A549 (cell line): ENCODE results near the gene ADGRG3.

Source experiments
- BHLHE40 ChIP-seq: IDR thresholded peaks from 2 replicates; pipeline ENCODE4 v1.6.1; 2012; ENCODE audit warnings: low read depth, low read length, inconsistent platforms
- CHD2 ChIP-seq: fragments of 150-350 bp; IDR thresholded peaks from 2 replicates; pipeline ENCODE4 v1.6.1; 2014; ENCODE audit warnings: low read length; ENCODE audit not compliant: partially characterized antibody
- EP300 ChIP-seq, 2 experiments: fragments of >200 bp; sonication (Bioruptor Twin); formaldehyde crosslinking; IDR thresholded peaks; 2 replicates in 1 of 2; 3 replicates in 1 of 2; pipeline ENCODE4 v1.6.1; 2016 to 2017
- FOXS1 ChIP-seq: fragments of 250-450 bp; sonication (Bioruptor Pico); IDR thresholded peaks from 2 replicates; pipeline ENCODE4 v1.5.0; 2020; ENCODE audit warnings: mild to moderate bottlenecking, moderate library complexity
- HES2 ChIP-seq: fragments of >200 bp; sonication (Bioruptor Twin); formaldehyde crosslinking; IDR thresholded peaks from 2 replicates; pipeline ENCODE4 v1.6.1; 2016
- NPAS2 ChIP-seq: fragments of 250-450 bp; sonication (Bioruptor Pico); IDR thresholded peaks from 2 replicates; pipeline ENCODE4 v1.8.0; 2022; ENCODE audit warnings: mild to moderate bottlenecking, moderate library complexity, borderline replicate concordance
- POLR2A ChIP-seq: IDR thresholded peaks from 2 replicates; pipeline ENCODE4 v1.6.1; 2012; ENCODE audit warnings: mild to moderate bottlenecking, low read length
- RCOR1 ChIP-seq: fragments of 150-350 bp; IDR thresholded peaks from 2 replicates; pipeline ENCODE4 v1.6.1; 2014; ENCODE audit warnings: antibody characterized with exemption, low read length, low read depth
- REST ChIP-seq: fragments of 200-600 bp; sonication (generic); IDR thresholded peaks from 2 replicates; pipeline ENCODE4 v1.6.1; 2016; ENCODE audit warnings: antibody characterized with exemption, mild to moderate bottlenecking, moderate library complexity
- RNF2 ChIP-seq: fragments of 200-600 bp; sonication (generic); IDR thresholded peaks from 2 replicates; pipeline ENCODE4 v1.6.1; 2016; ENCODE audit warnings: low read depth, mild to moderate bottlenecking, antibody characterized with exemption, moderate library complexity, borderline replicate concordance
- SMC3 ChIP-seq: fragments of >200 bp; sonication (Bioruptor Twin); formaldehyde crosslinking; IDR thresholded peaks from 3 replicates; pipeline ENCODE4 v1.6.1; 2018; ENCODE audit warnings: inconsistent platforms
- TF ChIP-seq, protein P1 (sequence below): fragments of >200 bp; sonication (Bioruptor Twin); formaldehyde crosslinking; IDR thresholded peaks from 3 replicates; pipeline ENCODE4 v1.5.1; 2016
- TF ChIP-seq, protein P2 (sequence below): IDR thresholded peaks from 2 replicates; pipeline ENCODE4 v1.6.1; 2012
- TF ChIP-seq, protein P3 (sequence below): IDR thresholded peaks from 2 replicates; pipeline ENCODE4 v1.6.1; 2012

DNA sequence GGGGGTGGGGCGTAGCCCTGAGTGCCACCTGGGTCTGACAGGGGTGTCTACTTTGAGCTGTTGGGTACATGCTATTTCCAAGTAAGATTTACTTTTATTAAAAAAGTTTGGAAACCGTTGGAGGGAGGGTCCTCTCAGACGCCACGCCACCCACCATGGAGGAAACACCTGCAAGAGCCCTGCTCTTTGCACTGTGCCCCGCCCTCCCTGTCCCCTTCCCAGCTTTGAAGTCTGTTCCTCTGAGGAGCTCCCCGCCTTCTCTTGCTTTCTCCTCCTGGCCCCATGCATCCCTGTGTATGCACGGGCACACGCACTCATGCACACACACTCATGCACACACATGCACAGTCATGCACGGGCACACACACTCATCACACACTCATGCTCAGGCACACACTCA lies 24.2 kb upstream of the ADGRG3 start:
- no peak for TF ChIP-seq FOXS1
- TF ChIP-seq, protein P1, sequence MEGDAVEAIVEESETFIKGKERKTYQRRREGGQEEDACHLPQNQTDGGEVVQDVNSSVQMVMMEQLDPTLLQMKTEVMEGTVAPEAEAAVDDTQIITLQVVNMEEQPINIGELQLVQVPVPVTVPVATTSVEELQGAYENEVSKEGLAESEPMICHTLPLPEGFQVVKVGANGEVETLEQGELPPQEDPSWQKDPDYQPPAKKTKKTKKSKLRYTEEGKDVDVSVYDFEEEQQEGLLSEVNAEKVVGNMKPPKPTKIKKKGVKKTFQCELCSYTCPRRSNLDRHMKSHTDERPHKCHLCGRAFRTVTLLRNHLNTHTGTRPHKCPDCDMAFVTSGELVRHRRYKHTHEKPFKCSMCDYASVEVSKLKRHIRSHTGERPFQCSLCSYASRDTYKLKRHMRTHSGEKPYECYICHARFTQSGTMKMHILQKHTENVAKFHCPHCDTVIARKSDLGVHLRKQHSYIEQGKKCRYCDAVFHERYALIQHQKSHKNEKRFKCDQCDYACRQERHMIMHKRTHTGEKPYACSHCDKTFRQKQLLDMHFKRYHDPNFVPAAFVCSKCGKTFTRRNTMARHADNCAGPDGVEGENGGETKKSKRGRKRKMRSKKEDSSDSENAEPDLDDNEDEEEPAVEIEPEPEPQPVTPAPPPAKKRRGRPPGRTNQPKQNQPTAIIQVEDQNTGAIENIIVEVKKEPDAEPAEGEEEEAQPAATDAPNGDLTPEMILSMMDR: no peak
- TF ChIP-seq, protein P2, sequence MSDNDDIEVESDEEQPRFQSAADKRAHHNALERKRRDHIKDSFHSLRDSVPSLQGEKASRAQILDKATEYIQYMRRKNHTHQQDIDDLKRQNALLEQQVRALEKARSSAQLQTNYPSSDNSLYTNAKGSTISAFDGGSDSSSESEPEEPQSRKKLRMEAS: no peak
- TF ChIP-seq RCOR1: no peak
- no peak for TF ChIP-seq REST
- no peak for TF ChIP-seq SMC3
- no peak for TF ChIP-seq POLR2A
- TF ChIP-seq EP300 (IDR thresholded peaks at IDR 0.05): no peak
- TF ChIP-seq CHD2: no peak
- TF ChIP-seq RNF2: no peak
- TF ChIP-seq NPAS2 (CRISPR knock-in tag): no peak
- no peak for TF ChIP-seq BHLHE40
- TF ChIP-seq, protein P3, sequence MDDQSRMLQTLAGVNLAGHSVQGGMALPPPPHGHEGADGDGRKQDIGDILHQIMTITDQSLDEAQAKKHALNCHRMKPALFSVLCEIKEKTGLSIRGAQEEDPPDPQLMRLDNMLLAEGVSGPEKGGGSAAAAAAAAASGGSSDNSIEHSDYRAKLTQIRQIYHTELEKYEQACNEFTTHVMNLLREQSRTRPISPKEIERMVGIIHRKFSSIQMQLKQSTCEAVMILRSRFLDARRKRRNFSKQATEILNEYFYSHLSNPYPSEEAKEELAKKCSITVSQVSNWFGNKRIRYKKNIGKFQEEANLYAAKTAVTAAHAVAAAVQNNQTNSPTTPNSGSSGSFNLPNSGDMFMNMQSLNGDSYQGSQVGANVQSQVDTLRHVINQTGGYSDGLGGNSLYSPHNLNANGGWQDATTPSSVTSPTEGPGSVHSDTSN: no peak
- no peak for TF ChIP-seq HES2
